Dermis blood vessel endothelial cell (primary cell): Measurements from ENCODE around the gene STX16. TPM values are rescaled to one million over a fixed set of nuclear protein-coding genes. Genes with fewer than 3 reads are reported as not detected.

ENCODE experiments used
- total RNA-seq: library from RNA; depleted of rRNA; stranded (reverse); fragments of >200 nt; gene quantifications from 2 replicates; pipeline ENCODE4 v1.2.3, GENCODE V29; 2014

Gene STX16
- total RNA-seq, 1 donor from 2014 or later, result 36.4 TPM

Other genes with a start within 250 kb of the STX16 start
- 0.17 and 0.19 TPM in 2 replicates for gene APCDD1L, start 135.9 kb upstream of the STX16 start, total RNA-seq
- 20.6 and 28.8 TPM in 2 replicates for gene NPEPL1, start 41.5 kb downstream of the STX16 start, total RNA-seq
- not detected in 2 replicates for gene GNAS-AS1, start 199.6 kb downstream of the STX16 start, total RNA-seq
- gene GNAS, start 201.4 kb downstream of the STX16 start, total RNA-seq, result 365 and 726 TPM in 2 replicates